Measurements from ENCODE around the gene CAVIN2. TPM values are rescaled to one million over a fixed set of nuclear protein-coding genes. Genes with fewer than 3 reads are reported as not detected.

The CAVIN2 gene
- total RNA-seq, 1 donor: 29.8 TPM

GRCh38 chr2:191840921-191841320 lies 6.0 kb downstream of the CAVIN2 start:
- TF ChIP-seq, protein P1, sequence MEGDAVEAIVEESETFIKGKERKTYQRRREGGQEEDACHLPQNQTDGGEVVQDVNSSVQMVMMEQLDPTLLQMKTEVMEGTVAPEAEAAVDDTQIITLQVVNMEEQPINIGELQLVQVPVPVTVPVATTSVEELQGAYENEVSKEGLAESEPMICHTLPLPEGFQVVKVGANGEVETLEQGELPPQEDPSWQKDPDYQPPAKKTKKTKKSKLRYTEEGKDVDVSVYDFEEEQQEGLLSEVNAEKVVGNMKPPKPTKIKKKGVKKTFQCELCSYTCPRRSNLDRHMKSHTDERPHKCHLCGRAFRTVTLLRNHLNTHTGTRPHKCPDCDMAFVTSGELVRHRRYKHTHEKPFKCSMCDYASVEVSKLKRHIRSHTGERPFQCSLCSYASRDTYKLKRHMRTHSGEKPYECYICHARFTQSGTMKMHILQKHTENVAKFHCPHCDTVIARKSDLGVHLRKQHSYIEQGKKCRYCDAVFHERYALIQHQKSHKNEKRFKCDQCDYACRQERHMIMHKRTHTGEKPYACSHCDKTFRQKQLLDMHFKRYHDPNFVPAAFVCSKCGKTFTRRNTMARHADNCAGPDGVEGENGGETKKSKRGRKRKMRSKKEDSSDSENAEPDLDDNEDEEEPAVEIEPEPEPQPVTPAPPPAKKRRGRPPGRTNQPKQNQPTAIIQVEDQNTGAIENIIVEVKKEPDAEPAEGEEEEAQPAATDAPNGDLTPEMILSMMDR (IDR thresholded peaks at IDR 0.05; ENCODE audit: insufficient read depth, low read length): no peak
- H3K4me3 ChIP-seq (ENCODE audit: low read depth, low read length): no peak overlapping the region
- no peak for DNase-seq (ENCODE audit: low read depth)

- no peak overlapping the region for H3K4me3 ChIP-seq (ENCODE audit: low read depth, low read length)
- TF ChIP-seq, protein P1 (IDR thresholded peaks at IDR 0.05; ENCODE audit: insufficient read depth, low read length): no peak
- DNase-seq (ENCODE audit: low read depth): no peak
These were observed 6.7 kb downstream of the CAVIN2 start for GRCh38 chr2:191839918-191840804.

DNA sequence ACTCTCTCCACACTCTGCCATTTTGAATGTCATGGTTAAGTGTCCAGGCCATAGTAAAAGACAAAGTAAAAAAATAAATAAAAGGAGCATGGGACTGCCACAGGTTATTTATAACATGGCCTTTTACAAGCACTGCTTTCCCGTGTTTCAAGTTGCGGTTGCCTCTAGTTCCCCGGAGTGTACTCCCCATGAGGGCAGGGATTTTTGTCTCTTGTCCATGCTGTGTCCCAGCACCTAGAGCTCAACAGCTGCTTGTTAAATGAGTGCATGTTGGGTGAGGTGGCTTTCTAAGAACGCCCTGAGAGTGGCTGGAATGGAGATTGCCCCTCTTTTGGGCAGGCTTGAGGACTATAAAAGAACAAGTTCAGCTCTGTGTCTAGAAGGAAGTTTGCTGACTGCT lies 8.4 kb downstream of the CAVIN2 start:
- TF ChIP-seq, protein P1 (IDR thresholded peaks at IDR 0.05; ENCODE audit: insufficient read depth, low read length): no peak
- no peak for DNase-seq (ENCODE audit: low read depth)
- no peak overlapping the region for H3K4me3 ChIP-seq (ENCODE audit: low read depth, low read length)

DNA sequence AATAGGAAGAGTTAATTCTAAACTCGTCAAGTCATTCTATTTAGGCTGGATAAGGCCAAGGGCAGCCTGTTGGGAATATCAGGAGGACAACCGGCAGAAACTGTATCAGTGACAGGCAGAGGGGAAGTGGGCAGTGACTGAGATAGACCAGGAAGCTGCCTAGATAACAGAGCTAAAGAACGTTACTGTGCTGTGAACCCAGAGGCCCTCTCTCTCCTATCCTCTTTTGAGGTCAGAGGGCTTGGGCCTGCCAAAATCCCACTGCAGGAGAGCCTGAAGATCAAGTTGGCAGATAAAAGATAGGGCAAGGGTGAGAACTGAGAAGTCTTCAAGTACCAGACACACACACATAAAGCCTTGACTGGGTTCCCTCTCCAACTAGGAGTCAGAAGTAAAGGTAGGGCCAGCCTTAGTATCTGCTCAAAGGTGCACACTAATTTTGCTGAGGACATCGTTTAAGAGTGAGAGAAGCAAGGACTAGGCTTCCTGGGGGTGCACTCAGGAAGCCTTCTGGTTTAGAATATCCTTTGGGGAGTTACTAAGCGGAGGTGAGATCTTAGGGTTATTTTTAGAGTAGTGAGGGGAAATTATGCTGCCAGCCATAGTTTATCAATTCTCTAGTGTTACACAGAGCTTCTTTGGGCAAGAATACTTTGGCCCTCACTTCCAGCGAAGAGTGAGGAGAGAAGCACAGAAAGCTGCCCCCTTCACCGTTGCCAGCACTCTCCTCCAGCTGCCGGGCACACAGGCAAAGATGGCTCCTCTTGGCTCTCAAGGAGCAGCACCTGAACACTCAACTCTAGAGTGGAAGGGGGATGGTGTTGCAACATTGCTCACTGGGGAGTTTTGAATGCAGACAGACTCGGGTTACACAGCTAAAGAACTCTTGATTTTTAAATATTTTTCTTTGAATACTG lies 9.8 kb downstream of the CAVIN2 start:
- no peak for DNase-seq (ENCODE audit: low read depth)
- TF ChIP-seq, protein P1 (IDR thresholded peaks at IDR 0.05; ENCODE audit: insufficient read depth, low read length): no peak
- no peak overlapping the region for H3K4me3 ChIP-seq (ENCODE audit: low read depth, low read length)

DNA sequence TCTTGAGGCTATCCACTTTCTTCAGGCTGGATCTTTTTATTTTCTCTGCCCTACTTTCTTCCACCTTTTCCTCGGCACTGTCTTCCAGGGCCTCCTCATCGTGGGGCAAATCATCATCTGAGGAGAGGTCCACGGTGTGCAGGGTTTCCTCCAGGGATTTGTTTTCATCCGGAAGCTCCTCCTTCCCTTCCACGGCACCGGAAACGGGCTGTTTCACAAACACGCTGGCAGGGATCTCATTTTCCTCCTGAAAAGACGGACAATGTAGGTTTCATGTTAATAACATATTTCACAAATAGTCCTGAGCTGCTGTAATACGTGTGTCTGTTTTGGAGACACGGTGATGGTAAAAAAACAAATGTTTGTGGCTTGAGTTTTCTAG lies 10.4 kb downstream of the CAVIN2 start:
- H3K4me3 ChIP-seq (ENCODE audit: low read depth, low read length): no peak overlapping the region
- TF ChIP-seq, protein P1 (IDR thresholded peaks at IDR 0.05; ENCODE audit: insufficient read depth, low read length): no peak
- DNase-seq (ENCODE audit: low read depth): no peak

DNA sequence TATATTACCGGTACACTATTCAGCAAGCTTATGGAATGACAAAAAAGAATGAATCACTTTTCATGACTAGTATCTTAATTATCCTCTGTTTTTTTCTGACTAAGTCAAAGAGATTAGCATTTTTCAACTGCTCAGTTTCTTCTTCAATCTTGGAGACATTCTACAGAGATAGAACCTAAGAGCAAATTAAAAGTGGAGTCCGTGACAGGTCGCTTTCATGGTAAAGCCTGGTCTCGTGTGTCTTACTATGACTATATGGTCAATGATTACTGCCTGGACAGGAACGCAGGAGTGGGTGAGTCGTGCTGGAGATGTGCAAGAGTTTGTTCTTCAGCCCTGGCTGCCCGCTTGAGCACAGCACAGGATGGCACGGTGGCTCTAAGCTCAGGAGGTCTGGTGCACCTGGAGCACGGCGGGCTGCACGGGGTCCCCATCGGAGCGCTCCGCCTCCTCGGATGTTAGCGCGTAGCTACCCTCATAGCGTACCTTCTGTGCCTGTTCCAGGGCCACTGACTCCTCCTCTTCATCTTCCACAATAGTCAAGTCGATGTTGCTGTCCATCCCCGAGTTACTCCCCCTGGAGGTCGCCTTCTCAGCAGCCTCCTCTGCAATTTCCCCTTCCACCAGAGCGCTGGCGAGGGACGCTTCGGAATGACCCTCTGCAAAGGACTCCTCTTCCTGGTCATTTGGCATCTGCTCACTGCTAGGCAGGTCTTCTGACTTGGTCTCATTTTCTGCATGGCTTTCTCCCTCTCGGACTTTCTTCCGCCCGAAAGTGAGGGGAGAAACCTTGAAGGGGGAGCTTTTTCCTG lies 11.1 kb downstream of the CAVIN2 start:
- no peak for DNase-seq (ENCODE audit: low read depth)
- TF ChIP-seq, protein P1 (IDR thresholded peaks at IDR 0.05; ENCODE audit: insufficient read depth, low read length): no peak
- H3K4me3 ChIP-seq (ENCODE audit: low read depth, low read length): no peak overlapping the region

All from fibroblast of the aortic adventitia (primary cell).